ENCODE data around the gene THSD7B.
"Not testable (repeated sequence)": the region's sequence is repeated elsewhere in the genome, so short reads cannot be mapped to it uniquely, and the experiment has no call there.

Gene THSD7B, protein sequence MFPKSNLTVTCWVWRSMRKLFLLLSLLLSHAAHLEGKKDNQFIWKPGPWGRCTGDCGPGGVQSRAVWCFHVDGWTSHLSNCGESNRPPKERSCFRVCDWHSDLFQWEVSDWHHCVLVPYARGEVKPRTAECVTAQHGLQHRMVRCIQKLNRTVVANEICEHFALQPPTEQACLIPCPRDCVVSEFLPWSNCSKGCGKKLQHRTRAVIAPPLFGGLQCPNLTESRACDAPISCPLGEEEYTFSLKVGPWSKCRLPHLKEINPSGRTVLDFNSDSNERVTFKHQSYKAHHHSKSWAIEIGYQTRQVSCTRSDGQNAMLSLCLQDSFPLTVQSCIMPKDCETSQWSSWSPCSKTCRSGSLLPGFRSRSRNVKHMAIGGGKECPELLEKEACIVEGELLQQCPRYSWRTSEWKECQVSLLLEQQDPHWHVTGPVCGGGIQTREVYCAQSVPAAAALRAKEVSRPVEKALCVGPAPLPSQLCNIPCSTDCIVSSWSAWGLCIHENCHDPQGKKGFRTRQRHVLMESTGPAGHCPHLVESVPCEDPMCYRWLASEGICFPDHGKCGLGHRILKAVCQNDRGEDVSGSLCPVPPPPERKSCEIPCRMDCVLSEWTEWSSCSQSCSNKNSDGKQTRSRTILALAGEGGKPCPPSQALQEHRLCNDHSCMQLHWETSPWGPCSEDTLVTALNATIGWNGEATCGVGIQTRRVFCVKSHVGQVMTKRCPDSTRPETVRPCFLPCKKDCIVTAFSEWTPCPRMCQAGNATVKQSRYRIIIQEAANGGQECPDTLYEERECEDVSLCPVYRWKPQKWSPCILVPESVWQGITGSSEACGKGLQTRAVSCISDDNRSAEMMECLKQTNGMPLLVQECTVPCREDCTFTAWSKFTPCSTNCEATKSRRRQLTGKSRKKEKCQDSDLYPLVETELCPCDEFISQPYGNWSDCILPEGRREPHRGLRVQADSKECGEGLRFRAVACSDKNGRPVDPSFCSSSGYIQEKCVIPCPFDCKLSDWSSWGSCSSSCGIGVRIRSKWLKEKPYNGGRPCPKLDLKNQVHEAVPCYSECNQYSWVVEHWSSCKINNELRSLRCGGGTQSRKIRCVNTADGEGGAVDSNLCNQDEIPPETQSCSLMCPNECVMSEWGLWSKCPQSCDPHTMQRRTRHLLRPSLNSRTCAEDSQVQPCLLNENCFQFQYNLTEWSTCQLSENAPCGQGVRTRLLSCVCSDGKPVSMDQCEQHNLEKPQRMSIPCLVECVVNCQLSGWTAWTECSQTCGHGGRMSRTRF (N-terminal part only)

GRCh38 chr2:136765256-136766072 is at the start of gene THSD7B:
Gene THSD7B, plus strand, starts transcription at chr2:136765545. Its CDS starts 116,634 bp downstream, at chr2:136882179.
- no peak for TF ChIP-seq GATA1 (IDR thresholded peaks at IDR 0.05; ENCODE audit: low read depth, low read length)
- TF ChIP-seq POLR2A (IDR thresholded peaks at IDR 0.05; ENCODE audit: low read length), result no peak
- no peak for DNase-seq

- DNase-seq, result no peak
- TF ChIP-seq GATA1 (IDR thresholded peaks at IDR 0.05; ENCODE audit: low read depth, low read length) (no peak), POLR2A (IDR thresholded peaks at IDR 0.05; ENCODE audit: low read length) (no peak)
These were observed 47.1 kb upstream of the THSD7B start for GRCh38 chr2:136718273-136718672.

- DNase-seq, result no peak
- TF ChIP-seq GATA1 (IDR thresholded peaks at IDR 0.05; ENCODE audit: low read depth, low read length) (no peak), POLR2A (IDR thresholded peaks at IDR 0.05; ENCODE audit: low read length) (no peak)
These were observed 37.2 kb upstream of the THSD7B start for GRCh38 chr2:136727973-136728699.

- no peak for TF ChIP-seq GATA1 (IDR thresholded peaks at IDR 0.05; ENCODE audit: low read depth, low read length)
- TF ChIP-seq POLR2A (IDR thresholded peaks at IDR 0.05; ENCODE audit: low read length), result no peak
- no peak for DNase-seq
These were observed 29.1 kb upstream of the THSD7B start for GRCh38 chr2:136736236-136736635.

DNA sequence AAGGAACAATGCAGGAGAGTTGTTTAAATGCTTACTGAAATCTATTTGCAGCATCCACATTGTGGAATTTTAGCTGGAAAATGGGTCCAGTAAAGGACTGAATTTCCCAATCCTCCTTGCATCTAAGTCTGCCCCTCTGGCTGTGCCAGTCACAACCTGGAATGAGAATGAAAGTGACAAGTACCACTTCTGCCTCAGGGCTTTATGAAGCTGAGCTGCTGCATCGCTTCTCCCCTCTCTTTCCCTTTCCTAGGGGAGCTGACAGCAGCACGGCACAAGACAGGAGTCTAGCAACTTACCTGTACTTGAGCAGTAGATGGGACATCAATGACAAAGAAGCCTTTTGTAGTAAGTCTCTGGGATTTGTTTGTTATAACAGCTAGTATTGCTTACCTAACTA is 27.3 kb upstream of the THSD7B start:
- TF ChIP-seq GATA1 (IDR thresholded peaks at IDR 0.05; ENCODE audit: low read depth, low read length), result no peak
- no peak for TF ChIP-seq POLR2A (IDR thresholded peaks at IDR 0.05; ENCODE audit: low read length)
- no peak for DNase-seq

- no peak for DNase-seq
- TF ChIP-seq GATA1 (IDR thresholded peaks at IDR 0.05; ENCODE audit: low read depth, low read length), result no peak
These were observed 23.9 kb upstream of the THSD7B start for GRCh38 chr2:136741471-136741870.

- no peak for DNase-seq
These were observed 15.3 kb upstream of the THSD7B start for GRCh38 chr2:136750065-136750464.

GRCh38 chr2:136751406-136751805 is 13.9 kb upstream of the THSD7B start:
- TF ChIP-seq POLR2A (IDR thresholded peaks at IDR 0.05; ENCODE audit: low read length) (no peak), GATA1 (IDR thresholded peaks at IDR 0.05; ENCODE audit: low read depth, low read length) (no peak)

More at GRCh38 chr2:136750065-136750464, 15.3 kb upstream of the THSD7B start:
- TF ChIP-seq POLR2A (IDR thresholded peaks at IDR 0.05; ENCODE audit: low read length) (no peak), GATA1 (IDR thresholded peaks at IDR 0.05; ENCODE audit: low read depth, low read length) (no peak)

DNA sequence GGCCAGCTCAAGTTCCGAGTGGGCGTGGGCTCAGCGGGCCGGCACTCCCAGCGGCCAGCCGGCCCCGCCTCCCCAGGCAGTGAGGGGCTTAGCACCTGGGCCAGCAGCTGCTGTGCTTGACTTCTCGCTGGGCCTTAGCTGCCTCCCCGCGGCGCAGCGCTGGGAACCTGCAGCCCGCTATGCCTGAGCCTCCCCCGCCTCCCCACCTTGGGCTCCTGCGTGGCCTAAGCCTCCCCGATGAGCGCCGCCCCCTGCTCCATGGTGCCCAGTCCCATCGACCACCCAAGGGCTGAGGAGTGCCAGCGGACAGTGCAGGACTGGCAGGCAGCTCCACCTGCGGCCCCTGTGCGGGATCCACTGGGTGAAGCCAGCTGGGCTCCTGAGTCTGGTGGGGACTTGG is 6.8 kb upstream of the THSD7B start:
- not testable (repeated sequence) for DNase-seq

More at GRCh38 chr2:136751406-136751805, 13.9 kb upstream of the THSD7B start:
- DNase-seq, result no peak

DNA sequence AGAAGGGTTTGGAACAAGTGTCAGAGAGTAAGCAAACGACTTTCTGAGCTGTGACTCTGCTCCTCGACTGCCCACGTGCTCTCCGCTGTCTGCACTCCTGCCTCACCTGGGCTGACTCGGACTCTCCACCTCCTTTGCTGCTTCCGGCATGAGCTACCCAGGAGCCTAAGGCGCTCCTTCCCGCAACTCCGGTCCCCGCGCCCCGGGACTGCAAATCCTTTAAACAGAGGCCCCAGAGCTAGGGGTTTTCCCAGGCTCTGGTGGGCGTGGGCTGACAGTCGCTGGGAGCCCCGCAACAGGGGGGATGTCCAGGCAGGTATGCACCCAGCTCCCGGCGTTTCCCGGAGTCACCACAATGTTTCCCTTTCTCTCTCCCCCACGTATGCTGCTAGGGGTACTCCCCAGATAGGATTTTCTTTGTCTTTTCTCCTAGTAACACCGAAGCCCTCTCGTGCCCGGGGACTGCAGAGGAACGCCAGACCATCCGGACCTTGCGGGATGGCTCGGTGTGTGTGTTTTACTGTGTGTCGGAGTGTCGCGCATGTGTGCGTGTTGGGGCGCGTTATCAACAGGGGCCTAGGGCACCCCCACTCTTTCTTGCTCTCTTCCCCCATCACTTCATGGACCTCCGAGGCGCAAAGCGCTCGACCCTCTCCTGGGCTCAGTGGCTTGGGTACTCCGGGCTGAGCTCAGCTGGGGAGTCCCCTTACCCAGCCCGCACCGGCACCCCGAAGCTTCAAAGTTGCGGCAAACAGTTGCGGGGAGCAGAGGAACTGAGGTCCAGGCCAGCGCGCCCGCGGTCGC is 691 bp upstream of the THSD7B start:
- no peak for DNase-seq

GRCh38 chr2:136766073-136766404 is 694 bp downstream of the THSD7B start:
- TF ChIP-seq GATA1 (IDR thresholded peaks at IDR 0.05; ENCODE audit: low read depth, low read length) (no peak), POLR2A (IDR thresholded peaks at IDR 0.05; ENCODE audit: low read length) (no peak)
- DNase-seq, result no peak

More for the DNA sequence above, 691 bp upstream of the THSD7B start:
- TF ChIP-seq GATA1 (IDR thresholded peaks at IDR 0.05; ENCODE audit: low read depth, low read length) (no peak), POLR2A (IDR thresholded peaks at IDR 0.05; ENCODE audit: low read length) (no peak)

GRCh38 chr2:136767030-136767429 is 1.7 kb downstream of the THSD7B start:
- TF ChIP-seq GATA1 (IDR thresholded peaks at IDR 0.05; ENCODE audit: low read depth, low read length) (no peak), POLR2A (IDR thresholded peaks at IDR 0.05; ENCODE audit: low read length) (no peak)
- DNase-seq, result no peak

Measured in erythroblast (primary cell).